Measurements from ENCODE around the gene PLEKHA3.

The PLEKHA3 gene

GRCh38 chr2:178478439-178479274 lies 1.6 kb upstream of the PLEKHA3 start, which contains the start of gene FKBP7:
Gene FKBP7, minus strand, starts transcription at chr2:178478600. Its CDS starts 101 bp downstream, at chr2:178478499.
- peak; percentile 76 for DNase-seq (ENCODE audit: low read depth)

- no peak for DNase-seq (ENCODE audit: low read depth)
Measured at GRCh38 chr2:178479275-178479616, 1.0 kb upstream of the PLEKHA3 start.

- no peak for DNase-seq (ENCODE audit: low read depth)
Measured at GRCh38 chr2:178479758-178480226, 465 bp upstream of the PLEKHA3 start.

- no peak for DNase-seq (ENCODE audit: low read depth)
Measured at GRCh38 chr2:178482437-178482836, 2.2 kb downstream of the PLEKHA3 start.

- no peak for DNase-seq (ENCODE audit: low read depth)
Measured at GRCh38 chr2:178484245-178485041, 4.2 kb downstream of the PLEKHA3 start.

- DNase-seq (ENCODE audit: low read depth) = no peak
Measured at GRCh38 chr2:178485356-178485755, 5.1 kb downstream of the PLEKHA3 start.

GRCh38 chr2:178491612-178492011 lies 11.4 kb downstream of the PLEKHA3 start:
- no peak for DNase-seq (ENCODE audit: low read depth)

GRCh38 chr2:178496049-178496448 lies 15.8 kb downstream of the PLEKHA3 start:
- no peak for DNase-seq (ENCODE audit: low read depth)

- DNase-seq (ENCODE audit: low read depth) = no peak
Measured at GRCh38 chr2:178498137-178498536, 17.9 kb downstream of the PLEKHA3 start.

- no peak for DNase-seq (ENCODE audit: low read depth)
Measured at GRCh38 chr2:178499640-178500039, 19.4 kb downstream of the PLEKHA3 start.

- no peak for DNase-seq (ENCODE audit: low read depth)
Measured at GRCh38 chr2:178502751-178503150, 22.5 kb downstream of the PLEKHA3 start.

GRCh38 chr2:178506101-178506500 lies 25.8 kb downstream of the PLEKHA3 start:
- no peak for DNase-seq (ENCODE audit: low read depth)

- no peak for DNase-seq (ENCODE audit: low read depth)
Measured at GRCh38 chr2:178506524-178506923, 26.3 kb downstream of the PLEKHA3 start.

GRCh38 chr2:178506949-178507348 lies 26.7 kb downstream of the PLEKHA3 start:
- no peak for DNase-seq (ENCODE audit: low read depth)

- DNase-seq (ENCODE audit: low read depth) = no peak
Measured at GRCh38 chr2:178508646-178509045, 28.4 kb downstream of the PLEKHA3 start.

- no peak for DNase-seq (ENCODE audit: low read depth)
Measured at GRCh38 chr2:178510384-178510783, 30.1 kb downstream of the PLEKHA3 start.

GRCh38 chr2:178512484-178512883 lies 32.2 kb downstream of the PLEKHA3 start:
- no peak for DNase-seq (ENCODE audit: low read depth)

GRCh38 chr2:178513876-178514275 lies 33.6 kb downstream of the PLEKHA3 start:
- no peak for DNase-seq (ENCODE audit: low read depth)

- peak; percentile 26 for DNase-seq (ENCODE audit: low read depth)
Measured at GRCh38 chr2:178514664-178515063, 34.4 kb downstream of the PLEKHA3 start.

GRCh38 chr2:178517496-178517895 lies 37.2 kb downstream of the PLEKHA3 start:
- no peak for DNase-seq (ENCODE audit: low read depth)

GRCh38 chr2:178521304-178522150 lies 41.3 kb downstream of the PLEKHA3 start:
- DNase-seq (ENCODE audit: low read depth) = no peak

GRCh38 chr2:178522950-178523595 lies 42.8 kb downstream of the PLEKHA3 start:
- peak; percentile 72 for DNase-seq (ENCODE audit: low read depth)
